Trophoblast cell (in vitro differentiated cells and primary cell): ENCODE measurements around the gene KCNAB3.

Experiments used
- DNase-seq, 2 donors: peaks; one replicate each; pipeline ENCODE4 v3.0.0-alpha.2; 2016
- H2AFZ ChIP-seq: 2 replicates; pipeline ENCODE4 v1.6.1; 2013; ENCODE audit warnings: low read length, moderate library complexity, mild to moderate bottlenecking; ENCODE audit not compliant: insufficient read depth, poor library complexity
- H2AK5ac ChIP-seq: 2 replicates; pipeline ENCODE4 v1.6.1; 2013; ENCODE audit warnings: mild to moderate bottlenecking, low read length
- H2BK120ac ChIP-seq: 2 replicates; pipeline ENCODE4 v1.6.1; 2013; ENCODE audit warnings: low read length, mild to moderate bottlenecking, moderate library complexity; ENCODE audit not compliant: insufficient read depth, poor library complexity
- H2BK12ac ChIP-seq: 2 replicates; pipeline ENCODE4 v1.6.1; 2013; ENCODE audit warnings: mild to moderate bottlenecking, low read length, moderate library complexity
- H2BK5ac ChIP-seq: 2 replicates; pipeline ENCODE4 v1.6.1; 2013; ENCODE audit warnings: low read length, low read depth, moderate library complexity, mild to moderate bottlenecking; ENCODE audit not compliant: poor library complexity
- H3K14ac ChIP-seq: 2 replicates; pipeline ENCODE4 v1.6.1; 2013; ENCODE audit warnings: mild to moderate bottlenecking, low read length
- H3K18ac ChIP-seq: 2 replicates; pipeline ENCODE4 v1.6.1; 2013; ENCODE audit warnings: mild to moderate bottlenecking, low read length
- H3K23ac ChIP-seq: 2 replicates; pipeline ENCODE4 v1.6.1; 2013; ENCODE audit warnings: low read length
- H3K27ac ChIP-seq: 2 replicates; pipeline ENCODE4 v1.5.1; 2013; ENCODE audit warnings: low read depth, mild to moderate bottlenecking, inconsistent platforms, low read length, moderate library complexity
- H3K27me3 ChIP-seq: 2 replicates; pipeline ENCODE4 v1.6.1; 2013; ENCODE audit warnings: inconsistent platforms, mild to moderate bottlenecking, low read length, moderate library complexity; ENCODE audit not compliant: insufficient read depth
- H3K36me3 ChIP-seq, 2 experiments: 1 replicate in 1 of 2; 2 replicates in 1 of 2; pipeline ENCODE4 v1.6.1; 2013; ENCODE audit warnings: low read length in 2 of 2, mild to moderate bottlenecking in 2 of 2, moderate library complexity in 1 of 2; ENCODE audit not compliant: insufficient read depth in 2 of 2, control insufficient read depth in 1 of 2
- H3K4ac ChIP-seq: 2 replicates; pipeline ENCODE4 v1.6.1; 2013; ENCODE audit warnings: low read depth, mild to moderate bottlenecking, low read length, moderate library complexity
- H3K4me1 ChIP-seq, 2 experiments: 1 replicate in 1 of 2; 2 replicates in 1 of 2; pipeline ENCODE4 v1.6.1; 2013; ENCODE audit warnings: low read length in 2 of 2, mild to moderate bottlenecking in 2 of 2, moderate library complexity in 1 of 2; ENCODE audit not compliant: insufficient read depth in 2 of 2, control insufficient read depth in 1 of 2
- H3K4me2 ChIP-seq: 2 replicates; pipeline ENCODE4 v1.6.1; 2013; ENCODE audit warnings: inconsistent platforms, mild to moderate bottlenecking, low read length, moderate library complexity
- H3K4me3 ChIP-seq: 2 replicates; pipeline ENCODE4 v1.5.1; 2013; ENCODE audit warnings: mild to moderate bottlenecking, low read depth, low read length, inconsistent platforms
- H3K79me1 ChIP-seq: one replicate; pipeline ENCODE4 v1.6.1; 2013; ENCODE audit warnings: low read length
- H3K79me2 ChIP-seq: 2 replicates; pipeline ENCODE4 v1.6.1; 2013; ENCODE audit warnings: low read length, mild to moderate bottlenecking; ENCODE audit not compliant: control insufficient read depth, insufficient read depth, poor library complexity
- H3K9ac ChIP-seq: 2 replicates; pipeline ENCODE4 v1.6.1; 2013; ENCODE audit warnings: mild to moderate bottlenecking, low read length
- H3K9me3 ChIP-seq: 2 replicates; pipeline ENCODE4 v1.6.1; 2013; ENCODE audit warnings: low read depth, mild to moderate bottlenecking, control low read depth, inconsistent platforms, low read length; ENCODE audit not compliant: insufficient read depth
- H4K12ac ChIP-seq: 2 replicates; pipeline ENCODE4 v1.6.1; 2013; ENCODE audit warnings: low read depth, mild to moderate bottlenecking, low read length, moderate library complexity
- H4K8ac ChIP-seq: 2 replicates; pipeline ENCODE4 v1.6.1; 2013; ENCODE audit warnings: low read depth, mild to moderate bottlenecking, low read length, moderate library complexity
- H4K91ac ChIP-seq: one replicate; pipeline ENCODE4 v1.6.1; 2013; ENCODE audit warnings: low read depth, mild to moderate bottlenecking, low read length, moderate library complexity
- WGBS: extraction: QIAGEN DNeasy Blood & Tissue Kit; methylation state at CpG from one replicate; pipeline ENCODE4 v1.1.7; 2013; ENCODE audit warnings: missing lambda C conversion rate; ENCODE audit not compliant: insufficient read length, insufficient coverage; ENCODE audit errors: extremely low coverage; 5-methylcytosine and 5-hydroxymethylcytosine counted together

The KCNAB3 gene

DNA sequence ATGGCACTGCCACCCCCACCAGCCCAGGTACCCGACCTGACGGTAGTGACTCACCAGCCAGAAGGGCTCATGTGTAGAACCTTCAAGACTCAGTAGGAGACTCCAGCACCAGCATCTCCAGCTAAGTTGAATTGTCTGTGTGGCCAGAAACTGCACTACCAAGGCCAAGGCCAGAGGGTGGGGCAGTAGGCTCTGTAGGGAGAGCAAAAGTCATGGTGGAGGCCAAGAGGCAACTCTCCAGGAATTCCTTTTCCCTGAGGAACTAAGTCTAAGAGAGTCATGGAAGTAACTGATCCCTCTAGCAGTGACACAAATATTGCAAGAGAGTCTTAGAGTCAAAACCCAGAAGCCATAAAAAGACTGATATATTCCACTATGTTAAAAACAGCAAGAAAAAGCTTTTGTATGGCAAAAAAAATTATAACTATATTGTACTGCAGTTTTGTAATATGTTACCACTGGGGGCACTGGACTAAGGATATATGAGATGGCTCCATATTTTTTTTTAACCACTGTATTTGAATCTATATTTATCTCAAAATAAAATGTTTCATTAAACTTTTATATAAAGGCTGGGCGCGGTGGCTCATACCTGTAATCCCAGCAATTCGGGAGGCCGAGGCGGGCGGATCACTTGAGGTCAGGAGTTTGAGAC is 42.6 kb upstream of the KCNAB3 start:
- H3K4ac ChIP-seq: no peak overlapping the region
- H3K4me2 ChIP-seq: no peak overlapping the region
- H2BK120ac ChIP-seq: no peak overlapping the region
- H2AK5ac ChIP-seq: no peak overlapping the region
- no peak overlapping the region for H2BK12ac ChIP-seq
- H3K23ac ChIP-seq: no peak overlapping the region
- H3K18ac ChIP-seq: no peak overlapping the region
- no peak overlapping the region for H3K4me3 ChIP-seq
- no peak overlapping the region for H2AFZ ChIP-seq
- no peak overlapping the region for H4K12ac ChIP-seq
- H3K27me3 ChIP-seq: no peaks in the 10 kb centered on the region
- H4K8ac ChIP-seq: no peak overlapping the region
- WGBS: no CpG with 5 or more reads among the region's 8 CpGs
- H3K27ac ChIP-seq: no peak overlapping the region
- peaks cover 3% of the 10 kb centered on the region for H3K9me3 ChIP-seq
- H3K36me3 ChIP-seq: no peaks in the 10 kb centered on the region
- no peaks in the 10 kb centered on the region for H3K4me1 ChIP-seq
- no peak overlapping the region for H3K9ac ChIP-seq
- H3K79me2 ChIP-seq: no peaks in the 10 kb centered on the region
- no peak overlapping the region for H4K91ac ChIP-seq
- no peak overlapping the region for H2BK5ac ChIP-seq
- no peak for DNase-seq
- no peak overlapping the region for H3K14ac ChIP-seq
- no peaks in the 10 kb centered on the region for H3K79me1 ChIP-seq

DNA sequence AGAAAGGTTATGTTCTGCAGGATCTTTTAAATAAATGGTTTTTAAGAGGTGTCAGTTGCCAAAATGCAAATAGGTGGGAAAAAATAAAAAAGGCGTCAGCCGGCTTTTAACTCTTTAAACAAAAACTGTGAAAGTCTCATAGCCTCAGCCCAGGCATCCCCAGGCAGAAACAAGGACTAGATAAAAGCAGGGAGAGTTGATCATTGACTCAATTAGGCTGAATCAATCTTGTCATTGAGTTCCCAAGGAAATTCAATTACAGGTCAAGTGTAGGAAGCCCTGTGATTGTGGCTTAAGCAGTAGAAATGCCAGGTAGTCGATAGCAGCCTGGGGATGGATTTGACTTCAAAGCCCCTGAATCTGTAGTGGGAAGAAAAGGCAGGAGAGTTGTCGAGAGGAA is 42.0 kb upstream of the KCNAB3 start:
- Histone ChIP-seq H3K79me2 (no peaks in the 10 kb centered on the region), H3K4me3 (no peak overlapping the region), H3K27ac (no peak overlapping the region), H3K4ac (no peak overlapping the region), H4K12ac (no peak overlapping the region), H4K91ac (no peak overlapping the region), H2BK12ac (no peak overlapping the region), H3K9ac (no peak overlapping the region), H3K79me1 (no peaks in the 10 kb centered on the region), H3K9me3 (peaks cover 3% of the 10 kb centered on the region), H3K4me1 (no peaks in the 10 kb centered on the region), H3K36me3 (no peaks in the 10 kb centered on the region), H3K23ac (no peak overlapping the region), H3K4me2 (no peak overlapping the region), H2BK5ac (no peak overlapping the region), H3K27me3 (no peaks in the 10 kb centered on the region), H2AK5ac (no peak overlapping the region), H2AFZ (no peak overlapping the region), H2BK120ac (no peak overlapping the region), H3K18ac (no peak overlapping the region), H4K8ac (no peak overlapping the region), H3K14ac (no peak overlapping the region)
- DNase-seq: no peak
- no CpG with 5 or more reads among the region's 4 CpGs for WGBS

DNA sequence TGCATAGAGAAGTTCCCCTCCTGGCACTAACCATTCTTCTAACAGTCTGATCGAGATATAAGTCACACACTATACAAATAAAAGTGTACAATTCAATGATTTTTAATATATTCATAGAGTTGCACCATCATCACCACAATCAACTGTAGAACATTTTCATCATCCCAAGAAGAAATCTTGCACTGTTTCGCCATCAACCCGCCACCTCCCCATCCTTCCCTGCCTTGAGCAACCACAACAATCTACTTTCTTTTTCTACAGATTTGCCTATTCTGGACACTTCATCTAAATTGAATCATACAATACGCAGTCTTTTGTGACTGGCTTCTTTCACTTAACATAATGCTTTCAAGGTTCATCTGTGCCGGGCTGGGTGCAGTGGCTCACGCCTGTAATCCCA is 39.8 kb upstream of the KCNAB3 start:
- no peak overlapping the region for H3K14ac ChIP-seq
- no peak overlapping the region for H3K23ac ChIP-seq
- no peaks in the 10 kb centered on the region for H3K79me1 ChIP-seq
- H3K36me3 ChIP-seq: no peaks in the 10 kb centered on the region
- H4K8ac ChIP-seq: no peak overlapping the region
- H3K9me3 ChIP-seq: no peaks in the 10 kb centered on the region
- WGBS: no CpG with 5 or more reads among the region's 6 CpGs
- H2BK5ac ChIP-seq: no peak overlapping the region
- no peak overlapping the region for H2BK120ac ChIP-seq
- no peak overlapping the region for H3K4me3 ChIP-seq
- no peaks in the 10 kb centered on the region for H3K27me3 ChIP-seq
- H3K79me2 ChIP-seq: no peaks in the 10 kb centered on the region
- no peak overlapping the region for H3K9ac ChIP-seq
- no peak overlapping the region for H3K4me2 ChIP-seq
- no peak overlapping the region for H2AK5ac ChIP-seq
- H2BK12ac ChIP-seq: no peak overlapping the region
- H3K4me1 ChIP-seq: no peaks in the 10 kb centered on the region
- no peak overlapping the region for H3K27ac ChIP-seq
- H4K12ac ChIP-seq: no peak overlapping the region
- no peak overlapping the region for H2AFZ ChIP-seq
- DNase-seq: no peak
- no peak overlapping the region for H4K91ac ChIP-seq
- no peak overlapping the region for H3K4ac ChIP-seq
- H3K18ac ChIP-seq: no peak overlapping the region

DNA sequence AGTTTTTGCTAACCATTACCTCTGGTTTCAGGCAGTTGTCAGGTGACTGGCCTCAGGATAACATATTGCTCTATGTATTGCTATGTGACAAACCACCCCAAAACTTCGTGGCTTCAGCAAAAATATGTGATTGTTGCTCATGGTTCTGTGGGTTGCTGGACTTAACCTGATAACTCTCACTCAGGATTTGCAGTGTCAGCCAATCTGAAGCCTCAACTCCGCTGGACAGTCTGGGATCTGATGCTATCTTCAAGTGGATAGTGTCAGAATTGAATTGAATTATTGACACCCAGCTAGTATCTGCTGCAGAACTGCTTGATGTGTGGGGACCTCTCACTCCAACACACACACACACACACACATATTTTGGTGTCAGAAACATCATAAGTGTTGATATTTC is 38.1 kb upstream of the KCNAB3 start:
- Histone ChIP-seq H2BK120ac (no peak overlapping the region), H2BK5ac (no peak overlapping the region), H3K9ac (no peak overlapping the region), H4K12ac (no peak overlapping the region), H2BK12ac (no peak overlapping the region), H3K79me1 (no peaks in the 10 kb centered on the region), H3K4me2 (no peak overlapping the region), H3K27ac (no peak overlapping the region), H3K18ac (no peak overlapping the region), H3K4me3 (no peak overlapping the region), H3K4me1 (no peaks in the 10 kb centered on the region), H3K9me3 (no peaks in the 10 kb centered on the region), H3K4ac (no peak overlapping the region), H3K27me3 (no peaks in the 10 kb centered on the region), H3K23ac (no peak overlapping the region), H2AFZ (no peak overlapping the region), H3K36me3 (no peaks in the 10 kb centered on the region), H3K79me2 (no peaks in the 10 kb centered on the region), H2AK5ac (no peak overlapping the region), H3K14ac (no peak overlapping the region), H4K91ac (no peak overlapping the region), H4K8ac (no peak overlapping the region)
- no CpG with 5 or more reads among the region's 2 CpGs for WGBS
- DNase-seq: no peak
